ENCODE measurements around the gene TADA3.
A peak's percentile ranks its signal among the peaks of the same experiment; 100 is the strongest.

TADA3 gene

DNA sequence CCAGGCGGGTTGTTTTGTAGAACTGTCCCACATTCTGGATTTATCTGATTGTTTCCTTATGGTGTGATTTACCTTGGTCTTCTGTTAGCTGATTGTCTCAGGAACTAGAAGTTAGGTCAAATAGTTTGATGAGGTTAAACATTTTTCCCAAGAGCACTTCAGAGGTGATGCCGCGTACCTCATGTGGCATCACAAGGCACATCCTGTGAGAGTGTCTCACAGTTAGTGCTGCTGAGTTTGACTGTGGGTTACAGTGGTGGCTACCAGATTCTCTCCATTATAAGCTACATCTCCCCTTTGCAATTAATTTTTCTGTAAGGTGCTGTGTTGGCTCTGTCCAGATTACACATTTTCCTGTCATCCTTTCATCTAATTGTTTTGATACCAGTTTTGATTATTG lies 39.0 kb upstream of the TADA3 start:
- TF ChIP-seq CTCF (IDR thresholded peaks at IDR 0.05; ENCODE audit: low read depth, low read length): no peak
- H3K4me3 ChIP-seq (ENCODE audit: low read depth, low read length): no peak overlapping the region

GRCh38 chr3:9828801-9829755 lies 36.8 kb upstream of the TADA3 start:
- no peak for TF ChIP-seq CTCF (IDR thresholded peaks at IDR 0.05; ENCODE audit: low read depth, low read length)

DNA sequence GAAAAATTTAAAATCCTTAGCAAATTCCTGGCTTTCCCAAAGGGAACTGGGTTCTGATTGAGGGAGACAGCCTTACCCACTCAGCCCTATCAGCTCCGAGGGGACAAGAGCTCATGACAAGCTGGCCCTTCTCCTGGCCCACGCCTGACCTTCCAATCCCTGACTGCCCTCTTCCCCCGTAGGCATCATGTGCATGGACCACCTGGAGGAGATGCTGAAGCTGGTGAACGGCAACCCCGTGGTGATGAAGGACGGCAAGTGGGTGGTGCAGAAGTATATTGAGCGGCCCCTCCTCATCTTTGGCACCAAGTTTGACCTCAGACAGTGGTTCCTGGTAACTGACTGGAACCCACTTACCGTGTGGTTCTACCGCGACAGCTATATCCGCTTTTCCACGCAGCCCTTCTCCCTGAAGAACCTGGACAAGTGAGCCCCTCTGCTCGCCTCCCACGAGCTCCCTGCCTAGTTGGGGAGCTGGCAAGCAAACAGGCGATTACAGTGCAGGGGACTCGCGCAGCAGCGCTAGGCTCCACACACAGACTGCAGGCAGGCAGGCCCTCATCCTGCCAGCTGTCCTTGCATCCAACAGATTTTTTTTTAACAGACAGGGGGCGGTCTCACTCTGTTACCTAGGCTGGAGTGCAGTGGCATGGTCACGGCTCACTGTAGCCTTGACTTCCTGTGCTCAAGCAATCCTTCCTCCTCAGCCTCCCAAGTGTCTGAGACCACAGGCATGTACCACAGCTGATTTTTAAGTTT lies 34.7 kb upstream of the TADA3 start:
- no peak for TF ChIP-seq CTCF (IDR thresholded peaks at IDR 0.05; ENCODE audit: low read depth, low read length)
- H3K4me3 ChIP-seq (ENCODE audit: low read depth, low read length): no peak overlapping the region

More at GRCh38 chr3:9828801-9829755, 36.8 kb upstream of the TADA3 start:
- H3K4me3 ChIP-seq (ENCODE audit: low read depth, low read length): no peak overlapping the region

DNA sequence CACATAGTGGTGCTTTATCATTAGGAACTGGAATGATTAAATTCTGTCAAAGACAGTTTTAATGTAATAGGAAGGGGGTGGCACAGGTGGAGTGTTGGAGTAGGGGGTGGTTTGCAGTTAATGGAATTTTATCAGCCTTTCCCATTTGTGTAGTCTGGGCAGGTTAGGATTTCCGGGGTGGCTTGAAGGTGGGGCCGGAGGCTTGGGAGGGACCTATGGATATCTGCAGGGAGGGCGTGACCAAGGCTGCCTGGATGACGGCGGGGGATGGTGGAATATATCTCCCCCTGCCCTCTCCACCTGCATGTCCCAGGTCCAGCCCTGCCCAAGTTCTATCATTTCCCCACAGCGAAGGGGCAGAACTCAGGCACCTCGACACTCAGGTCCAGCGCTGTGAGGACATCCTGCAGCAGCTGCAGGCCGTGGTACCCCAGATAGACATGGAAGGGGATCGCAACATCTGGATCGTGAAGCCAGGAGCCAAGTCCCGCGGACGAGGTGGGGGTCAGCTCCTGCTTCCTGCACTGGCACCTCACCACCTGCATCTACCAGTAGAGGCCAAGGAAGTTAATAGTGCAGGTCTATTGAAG lies 33.3 kb upstream of the TADA3 start:
- TF ChIP-seq CTCF (IDR thresholded peaks at IDR 0.05; ENCODE audit: low read depth, low read length): no peak
- H3K4me3 ChIP-seq (ENCODE audit: low read depth, low read length): no peak overlapping the region

GRCh38 chr3:9820946-9821345 lies 28.7 kb upstream of the TADA3 start:
- H3K4me3 ChIP-seq (ENCODE audit: low read depth, low read length): no peak overlapping the region
- peak; percentile 24; the same call in 1 of the 2 replicates for TF ChIP-seq CTCF (IDR thresholded peaks at IDR 0.05; ENCODE audit: low read depth, low read length)

DNA sequence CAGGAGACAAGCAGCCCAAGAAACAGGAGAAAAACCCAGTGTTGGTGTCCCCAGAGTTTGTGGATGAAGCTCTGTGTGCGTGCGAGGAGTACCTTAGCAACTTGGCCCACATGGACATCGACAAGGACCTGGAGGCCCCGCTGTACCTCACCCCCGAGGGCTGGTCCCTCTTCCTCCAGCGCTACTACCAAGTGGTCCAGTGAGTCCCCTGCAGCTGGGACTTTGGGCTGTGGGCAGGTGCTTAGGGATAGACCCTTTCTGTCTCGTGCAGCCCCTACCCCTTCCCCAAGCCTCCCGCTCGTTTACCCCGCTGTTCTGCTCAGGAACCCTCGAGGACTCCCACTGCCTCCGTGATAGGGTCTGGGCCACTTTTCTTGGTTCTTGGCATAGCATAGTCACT lies 28.3 kb upstream of the TADA3 start:
- TF ChIP-seq CTCF (IDR thresholded peaks at IDR 0.05; ENCODE audit: low read depth, low read length): no peak
- no peak overlapping the region for H3K4me3 ChIP-seq (ENCODE audit: low read depth, low read length)

Measured in WI38 (cell line).